ENCODE measurements around the gene TMEM128. TPM values are rescaled to one million over a fixed set of nuclear protein-coding genes. Genes with fewer than 3 reads are reported as not detected.

Gene TMEM128
- total and polyA plus RNA-seq, 2 of the 13 experiments (the other 11 are each of a cell fraction or from before 2014, with no cell fraction given): 19.4 to 27.9 TPM

DNA sequence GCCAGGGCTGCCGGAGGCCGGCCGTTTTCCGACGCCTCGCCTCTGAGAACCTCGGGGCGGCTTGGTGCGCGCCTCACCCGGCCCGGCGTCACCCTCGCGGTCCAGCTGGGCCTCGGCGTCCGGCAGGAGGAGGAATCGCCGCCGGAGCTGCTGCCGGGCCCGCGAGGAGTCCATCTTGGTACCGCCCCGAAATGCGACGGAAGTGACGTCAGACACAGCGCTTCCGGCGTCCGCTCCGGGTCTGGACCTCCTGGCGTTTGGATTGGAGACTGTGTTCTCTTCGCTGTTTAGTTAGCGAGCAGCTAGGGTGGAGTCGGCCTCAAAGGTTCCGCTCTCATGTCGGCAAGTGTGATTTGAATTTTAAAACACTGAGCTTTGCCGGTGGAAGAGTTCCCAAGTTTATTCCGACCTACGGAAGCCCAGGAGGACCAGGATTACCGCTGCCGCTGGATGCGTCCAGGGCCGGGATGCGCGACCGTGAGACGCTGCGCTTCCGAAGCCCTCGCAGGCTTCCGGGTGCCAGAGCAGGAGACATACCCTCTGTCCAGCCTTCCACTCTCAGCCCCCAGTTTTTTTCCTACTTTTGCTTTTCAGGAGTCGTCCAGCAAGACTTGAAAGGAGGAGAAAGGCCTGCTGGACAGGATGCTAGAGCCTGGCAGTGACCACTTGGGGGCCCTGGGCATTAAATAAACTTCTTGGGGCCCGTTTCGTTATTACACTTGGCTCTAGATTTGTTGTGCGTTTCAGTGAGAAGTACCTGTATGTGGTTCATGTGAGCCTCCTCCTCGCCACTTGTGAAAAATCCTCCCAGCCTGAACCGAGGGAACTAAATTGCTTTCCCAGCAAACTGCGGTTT is at the start of gene TMEM128 (continued):
- TF ChIP-seq, protein P1, sequence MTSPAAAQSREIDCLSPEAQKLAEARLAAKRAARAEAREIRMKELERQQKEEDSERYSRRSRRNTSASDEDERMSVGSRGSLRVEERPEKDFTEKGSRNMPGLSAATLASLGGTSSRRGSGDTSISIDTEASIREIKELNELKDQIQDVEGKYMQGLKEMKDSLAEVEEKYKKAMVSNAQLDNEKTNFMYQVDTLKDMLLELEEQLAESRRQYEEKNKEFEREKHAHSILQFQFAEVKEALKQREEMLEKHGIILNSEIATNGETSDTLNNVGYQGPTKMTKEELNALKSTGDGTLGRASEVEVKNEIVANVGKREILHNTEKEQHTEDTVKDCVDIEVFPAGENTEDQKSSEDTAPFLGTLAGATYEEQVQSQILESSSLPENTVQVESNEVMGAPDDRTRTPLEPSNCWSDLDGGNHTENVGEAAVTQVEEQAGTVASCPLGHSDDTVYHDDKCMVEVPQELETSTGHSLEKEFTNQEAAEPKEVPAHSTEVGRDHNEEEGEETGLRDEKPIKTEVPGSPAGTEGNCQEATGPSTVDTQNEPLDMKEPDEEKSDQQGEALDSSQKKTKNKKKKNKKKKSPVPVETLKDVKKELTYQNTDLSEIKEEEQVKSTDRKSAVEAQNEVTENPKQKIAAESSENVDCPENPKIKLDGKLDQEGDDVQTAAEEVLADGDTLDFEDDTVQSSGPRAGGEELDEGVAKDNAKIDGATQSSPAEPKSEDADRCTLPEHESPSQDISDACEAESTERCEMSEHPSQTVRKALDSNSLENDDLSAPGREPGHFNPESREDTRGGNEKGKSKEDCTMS (CRISPR knock-in tag; conservative IDR thresholded peaks at IDR 0.05): no peak
- TF ChIP-seq, protein P2, sequence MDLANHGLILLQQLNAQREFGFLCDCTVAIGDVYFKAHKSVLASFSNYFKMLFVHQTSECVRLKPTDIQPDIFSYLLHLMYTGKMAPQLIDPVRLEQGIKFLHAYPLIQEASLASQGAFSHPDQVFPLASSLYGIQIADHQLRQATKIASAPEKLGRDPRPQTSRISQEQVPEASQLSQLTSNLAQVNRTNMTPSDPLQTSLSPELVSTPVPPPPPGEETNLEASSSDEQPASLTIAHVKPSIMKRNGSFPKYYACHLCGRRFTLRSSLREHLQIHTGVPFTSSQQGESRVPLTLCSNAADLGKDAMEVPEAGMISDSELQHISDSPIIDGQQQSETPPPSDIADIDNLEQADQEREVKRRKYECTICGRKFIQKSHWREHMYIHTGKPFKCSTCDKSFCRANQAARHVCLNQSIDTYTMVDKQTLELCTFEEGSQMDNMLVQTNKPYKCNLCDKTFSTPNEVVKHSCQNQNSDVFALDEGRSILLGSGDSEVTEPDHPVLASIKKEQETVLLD (CRISPR knock-in tag; IDR thresholded peaks at IDR 0.05; ENCODE audit: low read depth): peak; percentile 74; the same call in 1 of the 2 replicates
- TF ChIP-seq GTF3A (CRISPR knock-in tag; conservative IDR thresholded peaks at IDR 0.05): no peak
- TF ChIP-seq ZNF451 (CRISPR knock-in tag; IDR thresholded peaks at IDR 0.05): peak; percentile 70; the same call in 1 of the 2 replicates
- TF ChIP-seq HNRNPLL (IDR thresholded peaks at IDR 0.05; ENCODE audit: low read depth, low read length, poor library complexity, severe bottlenecking): peak; percentile 74
- no peak for TF ChIP-seq PLRG1 (conservative IDR thresholded peaks at IDR 0.05)
- no peak for TF ChIP-seq ATRX (CRISPR knock-in tag; IDR thresholded peaks at IDR 0.05; ENCODE audit: borderline replicate concordance)
- TF ChIP-seq ZMYM4 (CRISPR knock-in tag; IDR thresholded peaks at IDR 0.05): peak; percentile 78; the same call in 1 of the 2 replicates
- peak; percentile 92 for TF ChIP-seq POLR2AphosphoS5 (IDR thresholded peaks at IDR 0.05; ENCODE audit: low read depth, low read length)
- no peak for TF ChIP-seq ZNF615 (CRISPR knock-in tag; IDR thresholded peaks at IDR 0.05; ENCODE audit: borderline replicate concordance)
- TF ChIP-seq ZFAT (CRISPR knock-in tag; conservative IDR thresholded peaks at IDR 0.05): no peak
- no peak for TF ChIP-seq SSRP1 (CRISPR knock-in tag; IDR thresholded peaks at IDR 0.05)
- peak; percentile 69 for TF ChIP-seq NFYB (CRISPR knock-in tag; IDR thresholded peaks at IDR 0.05)
- TF ChIP-seq ZMYM2 (CRISPR knock-in tag; IDR thresholded peaks at IDR 0.05): no peak
- no peak for TF ChIP-seq SOX5 (CRISPR knock-in tag; IDR thresholded peaks at IDR 0.05; ENCODE audit: borderline replicate concordance)
- TF ChIP-seq, protein P3, sequence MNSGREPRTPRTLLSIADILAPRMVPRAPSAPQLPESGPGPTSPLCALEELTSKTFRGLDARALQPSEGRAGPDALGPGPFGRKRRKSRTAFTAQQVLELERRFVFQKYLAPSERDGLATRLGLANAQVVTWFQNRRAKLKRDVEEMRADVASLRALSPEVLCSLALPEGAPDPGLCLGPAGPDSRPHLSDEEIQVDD (CRISPR knock-in tag; IDR thresholded peaks at IDR 0.05; ENCODE audit: borderline replicate concordance): 0 out of 2 replicates have a peak, but pooled peaks have one; percentile 26
- 0 out of 2 replicates have a peak, but pooled peaks have one; percentile 18 for TF ChIP-seq ZNF383 (CRISPR knock-in tag; IDR thresholded peaks at IDR 0.05; ENCODE audit: borderline replicate concordance)
- TF ChIP-seq BORCS8-MEF2B (CRISPR knock-in tag; IDR thresholded peaks at IDR 0.05): no peak; the same call in 1 of the 2 replicates
- TF ChIP-seq ZNF136 (CRISPR knock-in tag; IDR thresholded peaks at IDR 0.05; ENCODE audit: low read depth): peak; percentile 64
- peak; percentile 79; the same call in 1 of the 2 replicates for TF ChIP-seq DMAP1 (CRISPR knock-in tag; IDR thresholded peaks at IDR 0.05)
- TF ChIP-seq ZFP36L1 (CRISPR knock-in tag; IDR thresholded peaks at IDR 0.05): no peak
- TF ChIP-seq, protein P4, sequence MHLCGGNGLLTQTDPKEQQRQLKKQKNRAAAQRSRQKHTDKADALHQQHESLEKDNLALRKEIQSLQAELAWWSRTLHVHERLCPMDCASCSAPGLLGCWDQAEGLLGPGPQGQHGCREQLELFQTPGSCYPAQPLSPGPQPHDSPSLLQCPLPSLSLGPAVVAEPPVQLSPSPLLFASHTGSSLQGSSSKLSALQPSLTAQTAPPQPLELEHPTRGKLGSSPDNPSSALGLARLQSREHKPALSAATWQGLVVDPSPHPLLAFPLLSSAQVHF (CRISPR knock-in tag; IDR thresholded peaks at IDR 0.05): peak; percentile 75; the same call in 1 of the 2 replicates
- TF ChIP-seq, protein P5, sequence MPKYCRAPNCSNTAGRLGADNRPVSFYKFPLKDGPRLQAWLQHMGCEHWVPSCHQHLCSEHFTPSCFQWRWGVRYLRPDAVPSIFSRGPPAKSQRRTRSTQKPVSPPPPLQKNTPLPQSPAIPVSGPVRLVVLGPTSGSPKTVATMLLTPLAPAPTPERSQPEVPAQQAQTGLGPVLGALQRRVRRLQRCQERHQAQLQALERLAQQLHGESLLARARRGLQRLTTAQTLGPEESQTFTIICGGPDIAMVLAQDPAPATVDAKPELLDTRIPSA (CRISPR knock-in tag; IDR thresholded peaks at IDR 0.05; ENCODE audit: borderline replicate concordance): no peak
- TF ChIP-seq ZFP1 (CRISPR knock-in tag; IDR thresholded peaks at IDR 0.05): no peak
- TF ChIP-seq HMG20B (CRISPR knock-in tag; conservative IDR thresholded peaks at IDR 0.05): 0 out of 2 replicates have a peak, but pooled peaks have one; percentile 4

Data from HepG2 (cell line).